Osteocyte (in vitro differentiated cells): ENCODE results near the gene OR2AG2. TPM values are rescaled to one million over a fixed set of nuclear protein-coding genes. Genes with fewer than 3 reads are reported as not detected.

Source experiments
- DNase-seq: peaks from one replicate; pipeline ENCODE4 v3.0.0; 2021; ENCODE audit warnings: mixed read lengths; ENCODE audit not compliant: unreplicated experiment; ENCODE audit errors: extremely low spot score
- H3K27ac Mint-ChIP-seq: one replicate; pipeline ENCODE4 v1.8.0; 2021; ENCODE audit warnings: mild to moderate bottlenecking, mixed read lengths; ENCODE audit not compliant: unreplicated experiment
- H3K27me3 Mint-ChIP-seq: one replicate; pipeline ENCODE4 v1.8.0; 2021; ENCODE audit warnings: mixed read lengths; ENCODE audit not compliant: unreplicated experiment
- H3K36me3 Mint-ChIP-seq: one replicate; pipeline ENCODE4 v1.8.0; 2021; ENCODE audit warnings: mixed read lengths; ENCODE audit not compliant: unreplicated experiment
- H3K4me1 Mint-ChIP-seq: one replicate; pipeline ENCODE4 v1.8.0; 2021; ENCODE audit warnings: mixed read lengths; ENCODE audit not compliant: unreplicated experiment
- H3K4me3 Mint-ChIP-seq: one replicate; pipeline ENCODE4 v1.8.0; 2021; ENCODE audit warnings: mild to moderate bottlenecking, moderate library complexity, mixed read lengths; ENCODE audit not compliant: unreplicated experiment
- H3K9me3 Mint-ChIP-seq: one replicate; pipeline ENCODE4 v1.8.0; 2021; ENCODE audit warnings: mixed read lengths; ENCODE audit not compliant: unreplicated experiment
- total RNA-seq: library from RNA; stranded (reverse); gene quantifications from 2 replicates; pipeline ENCODE4 v1.2.1, GENCODE V29; 2021
- TF ChIP-seq, protein P1 (sequence below): fragments of 200-600 bp; sonication (generic); IDR thresholded peaks from 2 replicates; pipeline ENCODE4 v1.5.0; 2021; ENCODE audit warnings: antibody characterized with exemption, mild to moderate bottlenecking, moderate library complexity

OR2AG2 gene
- total RNA-seq, 1 donor from 2014 or later = not detected

DNA sequence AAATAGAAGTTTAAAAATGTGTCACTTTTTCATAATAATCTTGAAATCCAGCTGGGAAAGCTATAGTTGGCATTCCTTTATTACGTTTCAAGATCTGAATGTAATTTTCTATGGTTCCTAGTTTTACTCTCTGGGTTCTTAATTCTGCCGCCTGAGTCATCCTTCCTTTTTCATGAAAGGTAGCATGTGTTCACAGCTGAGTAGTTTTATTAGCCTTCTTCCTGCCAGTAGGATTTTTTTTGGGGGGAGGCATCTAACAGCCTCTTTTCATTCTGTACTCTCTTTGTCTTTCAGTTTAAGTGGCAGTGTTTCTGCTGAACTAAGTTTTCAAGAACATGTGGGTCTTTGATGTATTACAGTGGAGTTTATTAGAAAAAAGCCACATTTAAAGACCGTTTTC is 36.5 kb downstream of the OR2AG2 start:
- H3K4me1 Mint-ChIP-seq = no peaks in the 10 kb centered on the region
- H3K27ac Mint-ChIP-seq = no peak overlapping the region
- no peaks in the 10 kb centered on the region for H3K36me3 Mint-ChIP-seq
- TF ChIP-seq, protein P1, sequence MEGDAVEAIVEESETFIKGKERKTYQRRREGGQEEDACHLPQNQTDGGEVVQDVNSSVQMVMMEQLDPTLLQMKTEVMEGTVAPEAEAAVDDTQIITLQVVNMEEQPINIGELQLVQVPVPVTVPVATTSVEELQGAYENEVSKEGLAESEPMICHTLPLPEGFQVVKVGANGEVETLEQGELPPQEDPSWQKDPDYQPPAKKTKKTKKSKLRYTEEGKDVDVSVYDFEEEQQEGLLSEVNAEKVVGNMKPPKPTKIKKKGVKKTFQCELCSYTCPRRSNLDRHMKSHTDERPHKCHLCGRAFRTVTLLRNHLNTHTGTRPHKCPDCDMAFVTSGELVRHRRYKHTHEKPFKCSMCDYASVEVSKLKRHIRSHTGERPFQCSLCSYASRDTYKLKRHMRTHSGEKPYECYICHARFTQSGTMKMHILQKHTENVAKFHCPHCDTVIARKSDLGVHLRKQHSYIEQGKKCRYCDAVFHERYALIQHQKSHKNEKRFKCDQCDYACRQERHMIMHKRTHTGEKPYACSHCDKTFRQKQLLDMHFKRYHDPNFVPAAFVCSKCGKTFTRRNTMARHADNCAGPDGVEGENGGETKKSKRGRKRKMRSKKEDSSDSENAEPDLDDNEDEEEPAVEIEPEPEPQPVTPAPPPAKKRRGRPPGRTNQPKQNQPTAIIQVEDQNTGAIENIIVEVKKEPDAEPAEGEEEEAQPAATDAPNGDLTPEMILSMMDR = no peak
- H3K27me3 Mint-ChIP-seq = peaks cover 26% of the 10 kb centered on the region
- DNase-seq = no peak
- no peaks in the 10 kb centered on the region for H3K9me3 Mint-ChIP-seq
- no peak overlapping the region for H3K4me3 Mint-ChIP-seq

DNA sequence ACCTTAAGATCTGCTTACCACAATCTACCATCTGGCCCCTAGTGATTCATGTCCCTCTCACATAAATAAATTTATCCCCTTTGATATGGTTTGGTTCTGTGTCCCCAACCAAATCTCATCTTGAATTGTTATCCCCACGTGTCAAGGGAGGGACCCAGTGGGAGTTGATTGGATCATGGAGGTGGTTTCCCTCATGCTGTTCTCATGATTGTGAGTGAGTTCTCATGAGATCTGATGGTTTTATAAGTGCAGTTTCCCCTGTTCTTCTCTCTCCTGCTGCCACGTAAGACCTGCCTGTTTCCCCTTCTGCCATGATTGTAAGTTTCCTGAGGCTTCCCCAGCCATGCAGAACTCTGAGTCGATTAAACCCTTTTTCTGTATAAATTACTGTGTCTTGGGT is 37.2 kb downstream of the OR2AG2 start:
- H3K4me1 Mint-ChIP-seq = no peaks in the 10 kb centered on the region
- no peaks in the 10 kb centered on the region for H3K36me3 Mint-ChIP-seq
- DNase-seq = no peak
- peaks cover 25% of the 10 kb centered on the region for H3K27me3 Mint-ChIP-seq
- TF ChIP-seq, protein P1 = no peak
- H3K27ac Mint-ChIP-seq = no peak overlapping the region
- H3K9me3 Mint-ChIP-seq = no peaks in the 10 kb centered on the region
- no peak overlapping the region for H3K4me3 Mint-ChIP-seq

DNA sequence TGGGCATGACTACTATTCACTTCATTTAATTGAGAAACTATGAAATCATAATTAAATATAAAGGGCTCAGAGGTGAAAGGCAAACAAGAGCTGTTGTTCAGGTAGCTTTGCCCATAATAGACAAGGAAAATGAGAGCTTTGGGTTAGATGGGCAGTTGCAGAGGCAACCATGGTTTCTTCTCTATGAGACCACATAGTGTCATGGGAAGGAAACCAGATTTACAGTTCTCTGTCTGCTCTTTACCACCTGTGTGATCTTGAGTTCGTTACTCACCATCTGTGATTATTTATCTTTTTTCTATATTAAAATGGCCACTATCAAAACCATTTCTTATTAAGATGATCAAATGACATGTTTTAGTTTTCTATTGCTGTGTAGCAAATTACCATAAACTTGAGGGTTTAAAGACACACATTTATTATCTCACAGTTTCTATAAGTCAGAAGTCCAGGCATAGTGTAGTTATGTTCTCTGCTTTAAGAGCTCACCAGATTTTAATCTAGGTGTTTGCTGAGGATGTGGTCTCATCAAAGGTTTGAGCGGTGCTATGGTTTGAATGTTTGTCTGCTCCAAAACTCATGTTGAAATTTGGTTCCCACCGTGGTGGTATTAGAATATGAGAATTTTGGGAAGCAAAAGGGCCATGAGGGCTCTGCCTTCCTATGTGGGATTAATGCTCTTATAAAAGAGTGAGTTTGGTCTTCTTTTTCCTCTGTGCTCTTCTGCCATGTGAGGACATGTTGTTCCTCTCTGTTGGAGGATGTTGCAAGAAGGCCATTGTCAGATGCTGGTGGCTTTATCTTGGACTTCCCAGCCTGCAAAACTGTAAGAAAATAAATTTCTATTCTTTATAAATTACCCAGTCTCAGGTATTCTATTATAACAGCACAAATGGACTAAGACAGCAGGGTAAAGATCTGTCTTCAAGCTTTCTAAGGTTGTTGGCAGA is 38.2 kb downstream of the OR2AG2 start:
- H3K4me3 Mint-ChIP-seq = no peak overlapping the region

DNA sequence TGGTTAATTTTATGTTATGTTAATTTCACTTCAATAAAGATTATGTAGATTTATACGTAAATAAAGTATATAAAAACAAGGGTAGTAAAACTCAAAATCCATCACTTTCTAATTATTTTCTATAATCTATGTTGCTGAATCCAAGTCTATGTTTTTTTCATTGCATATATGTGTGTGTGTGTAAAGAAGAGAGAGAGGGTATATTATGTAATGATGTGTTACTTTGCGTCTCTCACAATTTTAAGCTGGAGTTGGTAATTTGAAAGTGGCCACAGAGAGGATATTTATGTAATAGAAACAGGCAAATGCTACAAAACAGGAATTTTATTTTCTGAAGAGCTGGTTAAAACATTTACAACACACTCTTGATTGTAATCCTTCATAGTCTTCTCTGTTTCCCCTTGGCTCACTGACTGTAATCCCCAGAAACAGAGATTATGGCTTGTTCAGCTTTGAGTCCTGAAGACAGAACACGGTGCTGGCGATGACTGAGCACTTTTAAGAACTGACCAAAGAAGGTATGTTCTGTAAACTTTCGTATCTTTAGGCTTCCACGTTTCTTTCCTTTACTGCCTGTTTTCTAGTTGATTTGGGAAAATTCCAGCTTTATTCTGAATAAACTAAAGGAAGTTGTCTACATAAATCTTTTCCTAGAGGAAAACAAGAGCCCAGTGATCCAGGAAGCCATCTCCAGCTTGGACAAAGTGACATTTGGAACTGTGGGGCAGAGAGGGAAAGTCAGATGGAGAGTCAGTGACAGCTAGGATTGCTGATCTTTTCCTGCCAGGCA is 43.6 kb downstream of the OR2AG2 start:
- H3K9me3 Mint-ChIP-seq = no peaks in the 10 kb centered on the region
- no peak overlapping the region for H3K27ac Mint-ChIP-seq
- no peak for DNase-seq
- H3K36me3 Mint-ChIP-seq = no peaks in the 10 kb centered on the region
- peaks cover 42% of the 10 kb centered on the region for H3K27me3 Mint-ChIP-seq
- TF ChIP-seq, protein P1 = no peak
- no peaks in the 10 kb centered on the region for H3K4me1 Mint-ChIP-seq
- H3K4me3 Mint-ChIP-seq = no peak overlapping the region

More for the DNA sequence above, 38.2 kb downstream of the OR2AG2 start:
- no peaks in the 10 kb centered on the region for H3K4me1 Mint-ChIP-seq
- peaks cover 27% of the 10 kb centered on the region for H3K27me3 Mint-ChIP-seq
- no peak for DNase-seq
- no peaks in the 10 kb centered on the region for H3K9me3 Mint-ChIP-seq
- TF ChIP-seq, protein P1 = no peak
- H3K27ac Mint-ChIP-seq = no peak overlapping the region
- H3K36me3 Mint-ChIP-seq = no peaks in the 10 kb centered on the region
